CD4-positive, CD25-positive, alpha-beta regulatory T cell (primary cell): ENCODE results near the gene CYP2W1. TPM values are rescaled to one million over a fixed set of nuclear protein-coding genes. Genes with fewer than 3 reads are reported as not detected.
"Not testable (repeated sequence)": the region's sequence is repeated elsewhere in the genome, so short reads cannot be mapped to it uniquely, and the experiment has no call there.

Source experiments
- ATAC-seq, 2 donors: fragments of 150-1000 bp; cut with Tn5 transposase; one replicate each; pipeline ENCODE4 v1.10.0; 2021; ENCODE audit warnings: low read depth in 2 of 2, moderate number of reproducible peaks in 2 of 2, moderate library complexity in 1 of 2
- DNase-seq, 3 donors: peaks; one replicate each; pipeline versions ENCODE4 v3.0.0 to v3.0.0-alpha.2; 2012 to 2022; ENCODE audit warnings: mixed read lengths in 1 of 3
- H3K27ac ChIP-seq: one replicate; pipeline ENCODE4 v1.7.0; 2013; ENCODE audit warnings: mild to moderate bottlenecking, low read length; ENCODE audit not compliant: insufficient read depth, poor library complexity, severe bottlenecking
- H3K27me3 ChIP-seq: one replicate; pipeline ENCODE4 v1.7.0; 2013; ENCODE audit warnings: low read length; ENCODE audit not compliant: control insufficient read depth, insufficient read depth
- H3K36me3 ChIP-seq: one replicate; pipeline ENCODE4 v1.7.0; 2013; ENCODE audit warnings: mild to moderate bottlenecking, low read length, moderate library complexity; ENCODE audit not compliant: control insufficient read depth, insufficient read depth
- H3K4me1 ChIP-seq: 2 replicates; pipeline ENCODE4 v1.7.0; 2013; ENCODE audit warnings: mild to moderate bottlenecking, low read length; ENCODE audit not compliant: insufficient read depth, control insufficient read depth, poor library complexity, severe bottlenecking
- H3K4me3 ChIP-seq: one replicate; pipeline ENCODE4 v1.7.0; 2013; ENCODE audit warnings: low read depth, mild to moderate bottlenecking, low read length, moderate library complexity
- H3K9me3 ChIP-seq, 2 experiments: 1 replicate in 1 of 2; 2 replicates in 1 of 2; pipeline ENCODE4 v1.7.0; 2013; ENCODE audit warnings: low read length in 2 of 2, mild to moderate bottlenecking in 1 of 2, moderate library complexity in 1 of 2; ENCODE audit not compliant: control insufficient read depth in 2 of 2
- H3K27ac Mint-ChIP-seq, 3 donors: one replicate each; pipeline ENCODE4 v1.8.0; 2020 to 2022; ENCODE audit warnings: mild to moderate bottlenecking in 3 of 3, mixed read lengths in 3 of 3, moderate library complexity in 2 of 3
- H3K27me3 Mint-ChIP-seq: one replicate; pipeline ENCODE4 v1.8.0; 2022; ENCODE audit warnings: mild to moderate bottlenecking, mixed read lengths
- H3K36me3 Mint-ChIP-seq: one replicate; pipeline ENCODE4 v1.8.0; 2020; ENCODE audit warnings: mixed read lengths
- H3K4me1 Mint-ChIP-seq, 4 donors: one replicate each; pipeline ENCODE4 v1.8.0; 2020 to 2022; ENCODE audit warnings: mixed read lengths in 4 of 4, mild to moderate bottlenecking in 1 of 4
- H3K4me3 Mint-ChIP-seq, 4 donors: one replicate each; pipeline ENCODE4 v1.8.0; 2020 to 2022; ENCODE audit warnings: mild to moderate bottlenecking in 4 of 4, mixed read lengths in 4 of 4, moderate library complexity in 3 of 4
- H3K9me3 Mint-ChIP-seq, 7 donors: one replicate each; pipeline ENCODE4 v1.8.0; 2020 to 2022; ENCODE audit warnings: mixed read lengths in 7 of 7, mild to moderate bottlenecking in 3 of 7, moderate library complexity in 2 of 7
- polyA plus RNA-seq, 4 donors: library from polyadenylated mRNA; unstranded; fragments of 300-500 nt; fragmentation: Illumina TruSeq; gene quantifications; one replicate each; pipeline ENCODE4 v1.2.3, GENCODE V29; 2021
- total RNA-seq: library from RNA; stranded (reverse); gene quantifications from one replicate; pipeline ENCODE4 v1.2.3, GENCODE V29; 2022

The CYP2W1 gene
- total and polyA plus RNA-seq, 5 donors from 2014 or later: not detected

DNA sequence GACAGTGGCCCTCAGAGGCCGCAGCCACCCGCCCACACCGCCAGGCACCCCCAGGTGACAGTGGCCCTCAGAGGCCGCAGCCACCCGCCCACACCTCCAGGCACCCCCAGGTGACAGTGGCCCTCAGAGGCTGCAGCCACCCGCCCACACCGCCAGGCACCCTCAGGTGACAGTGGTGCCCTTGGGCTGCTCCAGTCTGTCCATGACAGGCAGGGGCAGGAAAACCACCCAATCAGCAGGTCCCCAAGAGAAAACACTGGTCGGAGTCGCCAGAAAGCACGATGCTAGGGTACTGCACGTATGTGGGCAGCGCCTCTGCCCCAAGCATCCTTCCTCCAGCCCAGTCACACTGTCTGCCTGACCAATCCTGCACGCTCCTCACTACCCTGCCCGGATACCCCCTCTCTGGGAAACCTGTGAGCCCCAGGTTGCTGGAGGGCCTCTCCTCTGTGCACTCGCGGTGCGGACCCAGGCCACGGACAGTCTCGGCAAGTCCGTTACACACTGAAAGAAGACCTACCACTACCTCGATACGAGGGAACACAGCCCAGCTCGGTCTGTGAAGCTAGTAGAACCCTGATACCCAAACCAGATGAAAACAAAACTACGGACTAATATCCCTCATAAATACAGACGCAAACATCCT lies 49.7 kb downstream of the CYP2W1 start:
- H3K36me3 ChIP-seq: no peaks in the 10 kb centered on the region
- H3K27ac ChIP-seq: no peak overlapping the region
- H3K36me3 Mint-ChIP-seq: no peaks in the 10 kb centered on the region
- H3K9me3 ChIP-seq: no peaks in the 10 kb centered on the region
- peaks cover 8 to 55% (median 30%) of the 10 kb centered on the region in 4 donors for H3K4me1 Mint-ChIP-seq
- H3K27me3 ChIP-seq: no peaks in the 10 kb centered on the region
- H3K4me3 ChIP-seq: no peak overlapping the region
- peaks cover 0 to 2% (median 0%) of the 10 kb centered on the region in 7 donors for H3K9me3 Mint-ChIP-seq
- peaks cover 34% of the 10 kb centered on the region for H3K4me1 ChIP-seq
- H3K27me3 Mint-ChIP-seq: no peaks in the 10 kb centered on the region
- DNase-seq (no peak), ATAC-seq (no peak)
- peak overlapping the region in 3 of 4 donors; percentile 7 to 77 (median 65) for H3K4me3 Mint-ChIP-seq
- peak overlapping the region in 2 of 3 donors; percentile 67 to 71 for H3K27ac Mint-ChIP-seq

- Histone ChIP-seq H3K36me3 (no peaks in the 10 kb centered on the region), H3K4me3 (peak overlapping the region; percentile 41), H3K9me3 (no peaks in the 10 kb centered on the region), H3K27ac (peak overlapping the region; percentile 42), H3K27me3 (no peaks in the 10 kb centered on the region), H3K4me1 (peaks cover 32% of the 10 kb centered on the region)
- peak overlapping the region in 3 of 4 donors; percentile 65 to 77 (median 76) for H3K4me3 Mint-ChIP-seq
- no peaks in the 10 kb centered on the region for H3K27me3 Mint-ChIP-seq
- ATAC-seq: peak in 1 of 2 donors; percentile 30
- H3K4me1 Mint-ChIP-seq: peaks cover 8 to 55% (median 30%) of the 10 kb centered on the region in 4 donors
- peaks cover 0 to 2% (median 0%) of the 10 kb centered on the region in 7 donors for H3K9me3 Mint-ChIP-seq
- H3K36me3 Mint-ChIP-seq: no peaks in the 10 kb centered on the region
- DNase-seq: peak; percentile 24 to 74 (median 60)
- H3K27ac Mint-ChIP-seq: peak overlapping the region; percentile 64 to 90 (median 90)
Observed at GRCh38 chr7:1033546-1034145, 50.7 kb downstream of the CYP2W1 start.

DNA sequence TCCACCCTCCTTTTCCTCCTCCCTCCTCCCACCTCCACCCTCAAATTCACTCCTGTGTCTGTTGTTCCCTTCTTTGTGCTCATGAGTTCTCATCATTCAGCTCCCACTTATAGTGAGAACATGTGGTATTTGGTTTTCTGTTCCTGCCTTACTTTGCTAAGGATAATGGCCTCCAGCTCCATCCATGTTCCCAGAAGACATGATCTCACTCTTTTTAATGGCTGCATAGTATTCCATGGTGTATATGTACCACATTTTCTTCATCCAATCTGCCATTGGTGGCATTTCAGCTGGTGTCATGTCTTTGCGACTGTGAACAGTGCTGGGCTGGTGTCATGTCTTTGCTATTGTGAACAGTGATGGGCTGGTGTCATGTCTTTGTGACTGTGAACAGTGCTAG lies 51.8 kb downstream of the CYP2W1 start:
- H3K4me1 ChIP-seq: peaks cover 20% of the 10 kb centered on the region
- H3K4me3 ChIP-seq, DNase-seq, H3K9me3 Mint-ChIP-seq, H3K36me3 Mint-ChIP-seq, H3K27me3 ChIP-seq, H3K9me3 ChIP-seq, H3K27ac ChIP-seq, H3K36me3 ChIP-seq, H3K27me3 Mint-ChIP-seq, H3K27ac Mint-ChIP-seq, ATAC-seq: not testable (repeated sequence)
- H3K4me1 Mint-ChIP-seq: peaks cover 8 to 46% (median 26%) of the 10 kb centered on the region in 4 donors
- peak overlapping the region in 1 of 4 donors; percentile 67 for H3K4me3 Mint-ChIP-seq

DNA sequence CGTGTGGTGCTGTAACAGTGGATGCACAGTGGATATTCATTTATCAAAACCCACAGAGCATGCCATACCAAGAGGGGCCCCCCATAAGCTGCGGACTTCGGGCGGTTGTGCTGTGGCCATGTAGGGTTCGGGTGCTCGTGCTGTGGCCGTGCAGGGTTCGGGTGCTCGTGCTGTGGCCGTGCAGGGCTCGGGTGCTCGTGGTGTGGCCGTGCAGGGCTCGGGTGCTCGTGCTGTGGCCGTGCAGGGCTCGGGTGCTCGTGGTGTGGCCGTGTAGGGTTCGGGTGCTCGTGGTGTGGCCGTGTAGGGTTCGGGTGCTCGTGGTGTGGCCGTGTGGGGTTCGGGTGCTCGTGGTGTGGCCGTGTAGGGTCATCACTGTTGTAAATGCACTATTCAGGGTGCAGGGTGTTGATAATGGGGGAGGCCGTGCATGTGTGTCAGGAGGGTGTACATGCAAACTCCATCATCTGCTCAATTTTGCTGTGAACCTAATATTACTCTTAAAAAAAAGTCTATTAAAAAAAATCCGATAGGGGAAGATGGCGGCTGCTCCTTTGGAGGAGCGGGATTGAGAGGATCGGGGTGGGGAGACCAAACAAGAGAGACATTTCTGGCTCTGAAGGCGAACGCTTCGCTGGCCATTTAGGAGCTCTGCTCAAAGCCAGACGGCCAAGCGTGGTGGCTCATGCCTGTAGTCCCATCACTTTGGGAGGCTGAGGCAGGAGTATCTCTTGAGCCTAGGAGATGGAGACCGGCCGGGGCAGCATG lies 53.4 kb downstream of the CYP2W1 start:
- DNase-seq, H3K27ac ChIP-seq, H3K9me3 Mint-ChIP-seq, H3K27me3 Mint-ChIP-seq, H3K4me3 Mint-ChIP-seq, ATAC-seq, H3K9me3 ChIP-seq, H3K36me3 Mint-ChIP-seq, H3K36me3 ChIP-seq, H3K4me3 ChIP-seq, H3K27ac Mint-ChIP-seq, H3K27me3 ChIP-seq: not testable (repeated sequence)
- H3K4me1 Mint-ChIP-seq: peaks cover 8 to 32% (median 23%) of the 10 kb centered on the region in 4 donors
- peaks cover 18% of the 10 kb centered on the region for H3K4me1 ChIP-seq

Other genes starting within 250 kb of the CYP2W1 start
- gene SUN1, start 150.7 kb upstream of the CYP2W1 start, total RNA-seq: 90.0 TPM
- 10 to 100 TPM; 46.8 to 56.1 (median 53.7) TPM for gene SUN1, start 150.7 kb upstream of the CYP2W1 start, polyA plus RNA-seq
- gene GET4, start 106.6 kb upstream of the CYP2W1 start, total RNA-seq: 67.8 TPM
- gene GET4, start 106.6 kb upstream of the CYP2W1 start, polyA plus RNA-seq: 10 to 100 TPM; 23.9 to 30.8 (median 28.4) TPM
- 5.5 TPM for gene ADAP1, start 28.5 kb upstream of the CYP2W1 start, total RNA-seq
- gene ADAP1, start 28.5 kb upstream of the CYP2W1 start, polyA plus RNA-seq: 1 to 10 TPM; 2.9 to 8.8 (median 6.2) TPM
- 36.8 TPM for gene COX19, start 7.6 kb upstream of the CYP2W1 start, total RNA-seq
- gene COX19, start 7.6 kb upstream of the CYP2W1 start, polyA plus RNA-seq: 10 to 100 TPM; 18.3 to 30.4 (median 24.8) TPM
- 21.5 TPM for gene GPR146, start 61.4 kb downstream of the CYP2W1 start, total RNA-seq
- gene GPR146, start 61.4 kb downstream of the CYP2W1 start, polyA plus RNA-seq: 10 to 100 TPM; 14.1 to 26.4 (median 19.4) TPM
- gene GPER1, start 104.9 kb downstream of the CYP2W1 start, total RNA-seq: not detected
- under 1 TPM in 1 of 4 donors, not detected in 3; 0.10 TPM for gene GPER1, start 104.9 kb downstream of the CYP2W1 start, polyA plus RNA-seq
- gene ZFAND2A, start 177.0 kb downstream of the CYP2W1 start, total RNA-seq: 95.9 TPM
- 10 to 100 TPM; 37.2 to 63.2 (median 57.4) TPM for gene ZFAND2A, start 177.0 kb downstream of the CYP2W1 start, polyA plus RNA-seq
- gene UNCX, start 249.7 kb downstream of the CYP2W1 start, total RNA-seq: not detected
- not detected for gene UNCX, start 249.7 kb downstream of the CYP2W1 start, polyA plus RNA-seq